ENCODE data around the gene USP47. TPM values are rescaled to one million over a fixed set of nuclear protein-coding genes. Genes with fewer than 3 reads are reported as not detected.

USP47 gene
- total RNA-seq, 1 donor from 2014 or later: 46.1 TPM

DNA sequence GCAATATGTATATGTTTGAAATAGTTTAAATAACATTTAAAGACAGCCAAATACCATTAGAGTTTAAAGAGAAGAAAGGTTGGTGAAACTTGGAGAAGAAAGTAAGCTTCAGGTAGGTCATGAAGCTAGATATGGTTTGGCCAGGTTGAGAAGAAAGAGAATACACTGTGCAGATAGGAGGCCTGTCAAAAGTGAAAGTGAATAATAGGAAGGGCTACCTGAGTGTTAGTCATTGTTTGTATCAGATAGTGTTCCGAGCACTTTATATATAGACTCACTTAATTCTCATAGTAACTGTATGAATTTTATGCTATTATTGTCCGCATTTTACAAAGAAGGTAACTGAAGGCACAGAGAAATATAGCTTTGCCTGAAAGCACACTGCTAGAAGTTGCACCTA is 56.9 kb downstream of the USP47 start:
- Mint-ChIP-seq H3K27ac (ENCODE audit: unreplicated experiment) (no peak overlapping the region), H3K4me1 (ENCODE audit: unreplicated experiment) (peaks cover 17% of the 10 kb centered on the region), H3K36me3 (ENCODE audit: unreplicated experiment) (peaks cover 24% of the 10 kb centered on the region), H3K4me3 (ENCODE audit: unreplicated experiment) (no peak overlapping the region), H3K27me3 (ENCODE audit: unreplicated experiment) (no peaks in the 10 kb centered on the region), H3K9me3 (ENCODE audit: unreplicated experiment) (no peaks in the 10 kb centered on the region)
- no peak for DNase-seq (ENCODE audit: extremely low spot score, unreplicated experiment)
- TF ChIP-seq, protein P1, sequence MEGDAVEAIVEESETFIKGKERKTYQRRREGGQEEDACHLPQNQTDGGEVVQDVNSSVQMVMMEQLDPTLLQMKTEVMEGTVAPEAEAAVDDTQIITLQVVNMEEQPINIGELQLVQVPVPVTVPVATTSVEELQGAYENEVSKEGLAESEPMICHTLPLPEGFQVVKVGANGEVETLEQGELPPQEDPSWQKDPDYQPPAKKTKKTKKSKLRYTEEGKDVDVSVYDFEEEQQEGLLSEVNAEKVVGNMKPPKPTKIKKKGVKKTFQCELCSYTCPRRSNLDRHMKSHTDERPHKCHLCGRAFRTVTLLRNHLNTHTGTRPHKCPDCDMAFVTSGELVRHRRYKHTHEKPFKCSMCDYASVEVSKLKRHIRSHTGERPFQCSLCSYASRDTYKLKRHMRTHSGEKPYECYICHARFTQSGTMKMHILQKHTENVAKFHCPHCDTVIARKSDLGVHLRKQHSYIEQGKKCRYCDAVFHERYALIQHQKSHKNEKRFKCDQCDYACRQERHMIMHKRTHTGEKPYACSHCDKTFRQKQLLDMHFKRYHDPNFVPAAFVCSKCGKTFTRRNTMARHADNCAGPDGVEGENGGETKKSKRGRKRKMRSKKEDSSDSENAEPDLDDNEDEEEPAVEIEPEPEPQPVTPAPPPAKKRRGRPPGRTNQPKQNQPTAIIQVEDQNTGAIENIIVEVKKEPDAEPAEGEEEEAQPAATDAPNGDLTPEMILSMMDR (IDR thresholded peaks at IDR 0.05): no peak

DNA sequence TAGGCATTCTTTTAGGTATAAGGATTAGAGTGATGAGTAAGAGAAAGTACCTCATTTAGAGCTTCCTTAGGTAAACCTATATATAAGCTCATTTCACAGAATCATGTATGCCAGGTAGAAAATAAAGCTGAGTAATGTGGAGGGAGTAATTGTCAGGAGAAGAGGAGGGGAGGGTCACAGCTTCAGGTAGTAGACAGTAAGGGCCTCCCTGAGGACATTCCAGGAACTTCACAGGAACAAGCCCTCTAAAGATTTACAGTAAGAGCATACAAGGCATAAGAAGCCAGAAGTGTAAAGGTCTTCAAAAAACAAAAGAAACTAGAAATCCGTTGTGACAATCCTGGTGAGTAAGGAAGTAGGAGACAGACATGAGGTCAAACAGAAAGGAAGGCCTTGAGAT is 57.6 kb downstream of the USP47 start:
- H3K36me3 Mint-ChIP-seq (ENCODE audit: unreplicated experiment): peaks cover 32% of the 10 kb centered on the region
- TF ChIP-seq, protein P1 (IDR thresholded peaks at IDR 0.05): no peak
- peaks cover 10% of the 10 kb centered on the region for H3K4me1 Mint-ChIP-seq (ENCODE audit: unreplicated experiment)
- no peak for DNase-seq (ENCODE audit: extremely low spot score, unreplicated experiment)
- no peak overlapping the region for H3K4me3 Mint-ChIP-seq (ENCODE audit: unreplicated experiment)
- no peak overlapping the region for H3K27ac Mint-ChIP-seq (ENCODE audit: unreplicated experiment)
- H3K9me3 Mint-ChIP-seq (ENCODE audit: unreplicated experiment): no peaks in the 10 kb centered on the region
- H3K27me3 Mint-ChIP-seq (ENCODE audit: unreplicated experiment): no peaks in the 10 kb centered on the region

DNA sequence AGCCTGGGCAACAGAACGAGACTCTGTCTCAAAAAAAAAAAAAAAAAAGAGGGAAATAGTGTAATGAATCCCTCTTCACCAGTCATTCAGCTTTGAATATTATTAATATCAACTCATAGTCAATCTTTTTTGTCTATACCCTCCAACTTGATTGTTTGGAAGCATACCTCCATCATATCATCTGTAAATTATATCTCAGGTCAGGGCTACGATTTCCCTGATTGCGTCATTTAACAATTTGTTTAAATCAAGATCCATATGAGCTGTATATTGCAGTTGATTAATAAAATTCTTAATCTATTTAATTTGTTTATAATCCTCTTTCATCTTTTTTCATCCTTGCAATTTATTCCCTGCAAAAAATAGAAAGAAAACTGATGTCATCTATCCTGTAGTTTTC is 60.2 kb downstream of the USP47 start:
- Mint-ChIP-seq H3K36me3 (ENCODE audit: unreplicated experiment) (peaks cover 39% of the 10 kb centered on the region), H3K27me3 (ENCODE audit: unreplicated experiment) (no peaks in the 10 kb centered on the region), H3K9me3 (ENCODE audit: unreplicated experiment) (no peaks in the 10 kb centered on the region), H3K4me3 (ENCODE audit: unreplicated experiment) (no peak overlapping the region), H3K4me1 (ENCODE audit: unreplicated experiment) (no peaks in the 10 kb centered on the region), H3K27ac (ENCODE audit: unreplicated experiment) (no peak overlapping the region)
- TF ChIP-seq, protein P1 (IDR thresholded peaks at IDR 0.05): no peak
- no peak for DNase-seq (ENCODE audit: extremely low spot score, unreplicated experiment)

DNA sequence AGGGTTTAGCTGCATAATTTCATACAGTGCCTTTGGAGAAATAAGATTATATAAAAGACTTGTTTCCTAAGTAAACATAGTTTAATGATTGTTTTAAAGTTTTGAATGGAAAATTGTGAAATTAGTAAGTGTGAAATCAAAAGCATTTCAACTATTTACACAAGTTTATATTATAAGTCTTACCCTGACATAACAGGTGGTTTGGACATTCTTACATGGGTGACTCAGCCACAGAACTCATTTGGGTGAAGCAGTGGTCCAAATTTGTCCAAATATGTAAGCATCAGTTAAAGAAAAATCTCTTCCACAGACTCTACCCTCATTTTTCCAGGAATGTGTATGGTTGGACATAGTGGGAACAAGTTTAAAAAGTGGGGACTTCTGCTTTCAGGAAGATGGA is 68.0 kb downstream of the USP47 start:
- Mint-ChIP-seq H3K27ac (ENCODE audit: unreplicated experiment) (no peak overlapping the region), H3K9me3 (ENCODE audit: unreplicated experiment) (no peaks in the 10 kb centered on the region), H3K27me3 (ENCODE audit: unreplicated experiment) (no peaks in the 10 kb centered on the region), H3K4me1 (ENCODE audit: unreplicated experiment) (peaks cover 16% of the 10 kb centered on the region), H3K4me3 (ENCODE audit: unreplicated experiment) (no peak overlapping the region), H3K36me3 (ENCODE audit: unreplicated experiment) (peaks cover 46% of the 10 kb centered on the region)
- no peak for DNase-seq (ENCODE audit: extremely low spot score, unreplicated experiment)
- TF ChIP-seq, protein P1 (IDR thresholded peaks at IDR 0.05): no peak

DNA sequence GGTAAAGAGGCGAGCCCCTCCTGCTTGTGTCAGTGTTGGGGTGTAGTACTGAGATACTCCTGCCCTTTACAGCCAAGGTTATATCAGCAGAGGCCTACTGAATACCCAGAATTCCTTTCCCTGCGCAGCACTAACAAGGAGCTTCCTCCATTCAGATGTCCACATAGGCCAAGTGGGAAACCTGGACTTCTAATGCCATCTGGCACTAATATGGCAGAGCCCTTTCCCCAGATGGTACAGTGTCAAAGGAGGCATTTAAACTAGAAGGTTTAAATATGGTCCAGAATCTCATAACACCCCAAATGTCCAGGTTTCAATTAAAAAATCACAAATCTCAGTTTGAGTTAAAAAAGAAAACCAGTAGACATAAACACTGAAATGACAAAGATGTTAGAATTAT is 68.8 kb downstream of the USP47 start:
- Mint-ChIP-seq H3K4me3 (ENCODE audit: unreplicated experiment) (no peak overlapping the region), H3K27ac (ENCODE audit: unreplicated experiment) (no peak overlapping the region), H3K9me3 (ENCODE audit: unreplicated experiment) (no peaks in the 10 kb centered on the region), H3K4me1 (ENCODE audit: unreplicated experiment) (peaks cover 16% of the 10 kb centered on the region), H3K27me3 (ENCODE audit: unreplicated experiment) (no peaks in the 10 kb centered on the region), H3K36me3 (ENCODE audit: unreplicated experiment) (peaks cover 44% of the 10 kb centered on the region)
- DNase-seq (ENCODE audit: extremely low spot score, unreplicated experiment): no peak
- TF ChIP-seq, protein P1 (IDR thresholded peaks at IDR 0.05): no peak
